ENCODE data around the gene DNM3.
"Not testable (repeated sequence)": the region's sequence is repeated elsewhere in the genome, so short reads cannot be mapped to it uniquely, and the experiment has no call there.

DNM3 gene

DNA sequence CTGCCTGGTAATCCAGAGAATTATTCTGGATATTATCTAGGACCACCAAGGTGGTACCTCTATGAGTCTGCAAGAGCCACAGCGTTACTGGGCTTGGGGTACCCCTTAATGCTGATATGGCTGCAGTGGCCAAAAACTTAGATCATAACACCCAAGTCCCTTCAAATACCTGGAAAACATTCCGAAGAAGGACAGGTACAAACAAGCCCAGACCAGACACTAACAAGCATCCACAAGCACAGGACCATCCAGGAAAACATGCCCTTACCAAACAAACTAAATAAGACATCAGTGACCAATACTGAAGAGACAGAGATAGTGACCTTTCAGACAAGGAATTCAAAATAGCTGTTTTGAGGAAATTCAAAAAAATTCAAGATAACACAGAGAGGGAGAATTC is 582.0 kb downstream of the DNM3 start:
- DNase-seq (ENCODE audit: low read depth): no peak

DNA sequence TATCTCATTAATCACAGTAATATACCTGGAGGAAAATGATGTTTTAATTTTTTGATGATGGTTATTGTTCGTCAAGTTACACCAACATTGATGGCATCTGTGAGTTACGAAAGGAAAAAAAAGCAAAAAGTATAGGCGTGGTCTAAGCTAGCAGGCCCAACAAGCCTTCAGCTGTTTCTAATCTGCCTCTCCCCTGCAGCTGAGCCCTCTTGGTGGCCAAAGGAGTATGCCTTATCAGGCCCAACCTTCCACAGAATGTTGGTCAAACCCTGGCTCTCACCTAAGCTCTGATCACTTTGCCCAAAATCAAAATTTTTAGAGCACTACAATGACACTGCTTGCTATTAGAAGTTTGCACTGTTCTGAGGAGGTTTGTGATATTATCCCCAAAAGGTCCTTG is 584.0 kb downstream of the DNM3 start:
- no peak for DNase-seq (ENCODE audit: low read depth)

DNA sequence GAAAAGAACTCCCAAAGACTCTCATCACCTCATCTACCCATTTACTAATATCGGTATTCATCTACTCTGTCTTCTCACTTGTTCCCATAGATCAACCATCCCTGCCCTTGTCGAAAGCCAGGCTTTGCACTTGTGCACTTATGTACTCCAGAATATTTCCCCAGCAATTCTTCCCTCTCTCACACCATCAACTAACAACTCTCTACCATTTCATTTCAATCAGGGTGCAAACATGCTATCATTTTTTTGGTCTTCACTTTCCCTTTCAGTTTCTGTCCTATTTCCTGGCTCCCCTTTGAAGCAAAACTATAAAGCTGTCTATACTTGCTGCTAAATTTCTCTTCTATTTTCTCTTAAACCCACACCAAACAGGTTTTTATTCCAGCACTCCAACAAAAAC is 585.9 kb downstream of the DNM3 start:
- no peak for DNase-seq (ENCODE audit: low read depth)

DNA sequence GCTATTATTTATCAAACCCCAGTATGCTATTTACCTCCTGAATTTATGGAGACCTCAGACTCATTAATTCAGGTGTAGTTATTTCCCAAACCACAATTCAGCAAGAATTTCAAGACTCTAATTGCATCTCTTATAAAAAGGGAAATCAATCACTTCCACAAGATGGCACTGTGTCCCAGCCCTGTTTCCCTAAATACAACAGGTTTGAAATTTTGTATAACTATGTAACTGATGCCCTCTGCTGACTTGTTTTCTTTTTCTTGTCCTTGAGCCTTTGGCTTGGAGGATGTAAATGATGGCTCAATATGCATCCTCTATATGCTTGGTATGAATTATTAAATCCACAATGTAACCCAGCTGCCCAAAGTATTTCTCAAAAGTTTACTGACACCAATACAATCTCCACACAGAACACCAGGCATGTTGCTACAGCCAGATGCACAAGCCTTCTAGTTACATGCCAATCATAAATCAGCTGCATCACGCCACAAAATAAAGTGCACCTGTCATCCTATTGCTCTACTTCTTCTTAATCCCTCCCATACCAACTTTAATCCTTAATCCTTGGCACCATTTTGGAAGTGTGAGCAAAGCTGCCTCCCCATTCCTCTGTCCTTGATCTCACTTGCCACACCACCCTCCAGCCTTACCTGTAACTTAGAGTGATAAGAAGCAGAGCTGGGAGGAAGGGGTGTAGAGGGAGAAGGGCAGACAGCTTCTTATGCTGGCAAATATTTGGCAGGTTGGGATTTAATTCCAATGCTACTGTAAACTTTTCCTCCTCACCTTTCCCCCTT is 588.2 kb downstream of the DNM3 start:
- no peak for DNase-seq (ENCODE audit: low read depth)

DNA sequence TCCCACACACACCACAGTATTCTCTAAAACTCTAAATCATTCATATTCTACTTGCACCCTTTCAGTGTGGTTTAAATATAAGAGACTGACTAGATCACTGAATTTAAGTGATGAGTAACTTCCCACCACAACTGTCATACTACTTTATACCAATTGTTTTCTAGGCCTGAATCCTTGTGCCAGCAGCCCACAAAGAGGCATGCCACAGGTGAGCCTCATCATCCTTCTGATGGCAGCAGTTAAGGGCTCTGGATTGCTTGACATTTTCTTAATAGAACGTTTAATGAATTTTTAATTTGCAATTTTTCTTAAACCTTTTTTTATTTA is 588.8 kb downstream of the DNM3 start:
- no peak for DNase-seq (ENCODE audit: low read depth)

DNA sequence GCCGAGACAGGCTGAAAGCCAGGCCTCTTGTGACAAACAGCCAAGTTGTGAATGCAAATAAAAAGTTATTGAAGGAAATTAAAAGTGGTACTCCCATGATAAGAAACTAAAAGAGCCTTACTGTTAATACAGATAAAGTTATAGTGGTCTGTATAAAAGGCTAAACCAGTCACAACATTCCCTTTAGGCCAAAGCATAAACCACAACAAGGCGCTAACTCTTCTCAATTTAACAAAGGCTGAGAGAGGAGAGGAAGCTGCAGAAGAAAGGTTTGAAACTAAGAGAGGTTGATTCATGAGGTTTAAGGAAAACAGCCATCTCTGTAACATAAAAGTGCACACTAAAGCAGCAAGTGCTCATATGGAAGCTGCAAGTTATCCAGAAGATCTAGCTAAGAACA is 589.9 kb downstream of the DNM3 start:
- DNase-seq (ENCODE audit: low read depth): no peak

DNA sequence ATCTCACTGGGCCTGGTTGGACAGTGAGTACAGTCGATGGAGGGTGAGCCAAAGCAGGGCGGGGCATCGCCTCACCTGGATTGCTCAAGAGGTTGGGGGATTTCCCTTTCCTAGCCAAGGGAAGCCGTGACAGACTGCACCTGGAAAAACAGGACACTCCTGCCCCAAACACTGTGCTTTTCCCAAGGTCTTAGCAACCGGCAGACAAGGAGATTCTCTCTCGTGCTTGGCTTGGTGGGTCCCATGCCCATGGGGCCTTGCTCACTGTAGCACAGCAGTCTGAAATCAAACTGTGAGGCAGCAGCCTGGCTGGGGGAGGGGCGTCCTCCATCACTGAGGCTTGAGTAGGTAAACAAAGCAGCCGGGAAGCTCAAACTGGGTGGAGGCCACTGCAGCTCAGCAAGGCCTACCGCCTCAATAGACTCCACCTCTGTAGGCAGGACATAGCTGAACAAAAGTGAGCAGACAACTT is 590.5 kb downstream of the DNM3 start:
- DNase-seq (ENCODE audit: low read depth): no peak

DNA sequence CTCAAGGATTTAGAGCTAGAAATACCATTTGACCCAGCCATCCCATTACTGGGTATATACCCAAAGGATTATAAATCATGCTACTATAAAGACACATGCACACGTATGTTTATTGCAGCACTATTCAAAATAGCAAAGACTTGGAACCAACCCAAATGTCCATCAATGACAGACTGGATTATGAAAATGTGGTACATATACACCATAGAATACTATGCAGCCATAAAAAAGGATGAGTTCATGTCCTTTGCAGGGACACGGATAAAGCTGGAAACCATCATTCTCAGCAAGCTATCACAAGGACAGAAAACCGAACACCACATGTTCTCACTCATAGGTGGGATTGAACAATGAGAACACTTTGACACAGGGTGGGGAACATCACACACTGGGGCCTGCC is 595.9 kb downstream of the DNM3 start:
- DNase-seq (ENCODE audit: low read depth): not testable (repeated sequence)

DNA sequence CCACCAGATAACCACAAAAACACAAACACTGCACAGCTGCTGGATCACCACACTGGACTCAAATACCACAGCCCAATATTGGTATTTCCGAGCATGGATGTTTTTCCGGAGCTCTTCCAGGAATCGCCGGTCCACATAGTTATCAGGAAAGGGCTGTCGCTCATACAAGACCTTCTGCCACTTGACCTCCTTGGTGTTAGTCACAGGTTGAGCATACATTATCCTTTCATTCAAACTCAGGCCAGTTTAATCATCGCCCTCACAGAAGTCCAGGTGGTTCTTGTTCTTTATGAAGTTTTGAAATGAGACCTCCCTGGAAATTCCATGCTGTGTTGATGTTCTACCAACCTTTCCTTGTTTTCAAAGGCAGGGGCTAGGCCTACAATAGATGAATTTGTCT is 601.1 kb downstream of the DNM3 start:
- no peak for DNase-seq (ENCODE audit: low read depth)

DNA sequence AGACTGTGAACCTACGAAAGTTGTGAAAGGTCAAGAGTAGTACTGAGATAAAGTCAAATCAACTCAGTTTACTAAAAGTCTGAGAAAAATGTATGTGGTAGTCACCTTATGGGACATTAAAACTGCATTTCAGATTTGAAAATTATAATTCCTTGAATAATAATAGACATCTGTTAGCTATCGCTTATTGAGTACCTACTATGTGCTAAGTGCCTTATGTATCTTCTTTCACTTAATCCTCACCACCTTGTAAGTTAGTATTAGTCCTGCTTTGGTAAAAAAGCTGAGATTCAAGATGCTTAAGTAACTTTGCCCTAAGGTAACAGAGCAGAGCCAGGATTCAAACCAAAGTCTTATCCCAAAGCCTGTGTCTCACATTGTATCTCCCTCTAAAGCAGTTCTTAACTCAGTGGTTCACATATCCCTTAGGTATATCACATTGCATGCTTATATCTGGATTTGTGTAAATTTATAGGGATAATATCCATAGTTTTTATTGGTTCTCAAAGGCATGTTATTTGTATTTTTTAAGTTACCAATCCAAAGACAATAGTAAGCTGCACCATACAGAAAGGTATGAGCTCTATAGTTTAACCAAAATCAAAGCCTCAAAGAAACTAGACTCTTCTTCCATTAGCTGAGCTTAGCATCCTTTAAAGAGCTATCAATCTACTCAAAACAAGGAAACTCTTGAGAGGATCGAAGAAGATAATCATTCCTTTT is 601.7 kb downstream of the DNM3 start:
- no peak for DNase-seq (ENCODE audit: low read depth)

DNA sequence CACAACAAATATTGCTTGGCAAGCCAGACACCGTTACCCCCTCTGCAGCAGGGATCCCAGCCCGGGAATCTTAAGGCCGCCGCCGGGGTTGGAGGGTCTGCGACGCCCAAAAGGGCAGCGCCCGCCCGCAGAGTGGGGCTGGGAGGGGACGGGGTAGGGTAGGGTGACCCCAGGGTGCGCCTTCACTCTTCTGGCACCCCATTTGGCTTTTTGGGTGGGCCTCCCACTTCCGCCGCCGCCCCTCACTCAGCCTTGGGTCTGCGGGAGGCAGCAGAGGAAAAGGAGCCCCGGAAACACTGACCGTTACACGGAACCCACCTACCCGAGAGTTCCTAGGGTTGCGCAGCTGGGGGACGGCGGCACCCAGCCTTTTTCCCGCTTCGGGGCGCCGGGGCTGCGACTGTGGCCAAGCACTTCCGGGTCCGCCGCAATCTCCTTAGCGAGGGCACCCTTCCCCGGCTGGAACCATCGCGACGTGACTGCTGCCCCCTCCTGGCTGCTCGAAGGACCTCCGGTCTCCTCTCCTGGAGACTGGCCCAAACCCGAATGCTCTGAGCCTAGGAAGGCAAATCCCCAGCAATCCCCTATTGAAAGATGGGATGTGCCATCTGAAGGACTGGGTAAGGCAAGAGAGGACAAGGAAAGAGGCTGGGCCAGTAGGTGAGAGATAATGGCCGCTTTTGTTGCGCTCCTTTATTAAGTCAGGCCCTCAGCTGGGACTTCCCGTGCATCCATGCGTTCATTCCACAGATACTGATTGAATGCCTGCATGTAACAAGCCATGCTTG is 602.6 kb downstream of the DNM3 start, which contains the start of gene PIGC:
Gene PIGC, minus strand, starts transcription at position 404 of the 788 bp plus-strand sequence. CDS start 1,447 bp downstream, outside the sequence.
- DNase-seq (ENCODE audit: low read depth): no peak

DNA sequence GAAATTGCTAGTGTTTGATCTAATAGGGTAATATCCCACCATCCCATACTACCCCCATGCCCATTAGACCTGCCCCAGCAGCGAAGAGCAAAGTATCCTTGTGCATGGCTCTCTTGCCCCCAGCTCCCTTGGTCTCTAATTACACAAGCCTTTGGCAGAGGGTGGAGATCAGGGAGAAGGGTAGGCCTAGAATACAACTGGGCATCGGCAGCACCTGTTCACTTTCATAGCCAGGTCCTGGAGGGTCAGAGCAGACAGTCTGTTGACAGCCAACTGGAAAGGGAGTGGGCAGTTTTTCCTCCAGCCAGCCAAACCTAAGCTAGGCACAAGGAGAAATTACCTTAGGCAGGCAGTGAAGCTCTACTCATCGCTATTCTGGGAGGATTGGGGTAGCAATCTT is 605.2 kb downstream of the DNM3 start:
- no peak for DNase-seq (ENCODE audit: low read depth)

DNA sequence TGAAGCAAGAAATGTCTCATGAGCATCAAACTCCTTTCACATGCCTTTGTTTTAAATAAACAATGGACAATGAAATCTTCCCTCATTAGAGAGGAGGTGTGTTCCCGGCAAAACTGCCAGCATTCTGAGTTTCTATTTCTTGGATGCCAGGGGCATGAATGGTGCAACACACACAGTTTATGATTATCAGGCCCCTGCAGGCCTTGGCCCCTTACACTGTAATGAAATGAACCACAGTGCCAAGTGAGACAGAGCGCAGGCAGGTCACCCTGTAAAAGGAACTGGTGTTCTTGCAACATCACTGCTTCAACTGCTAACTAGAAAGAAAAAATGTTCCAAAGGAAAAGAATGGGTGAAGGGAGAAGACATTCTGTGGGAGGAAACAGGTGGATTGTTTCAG is 606.3 kb downstream of the DNM3 start:
- no peak for DNase-seq (ENCODE audit: low read depth)

DNA sequence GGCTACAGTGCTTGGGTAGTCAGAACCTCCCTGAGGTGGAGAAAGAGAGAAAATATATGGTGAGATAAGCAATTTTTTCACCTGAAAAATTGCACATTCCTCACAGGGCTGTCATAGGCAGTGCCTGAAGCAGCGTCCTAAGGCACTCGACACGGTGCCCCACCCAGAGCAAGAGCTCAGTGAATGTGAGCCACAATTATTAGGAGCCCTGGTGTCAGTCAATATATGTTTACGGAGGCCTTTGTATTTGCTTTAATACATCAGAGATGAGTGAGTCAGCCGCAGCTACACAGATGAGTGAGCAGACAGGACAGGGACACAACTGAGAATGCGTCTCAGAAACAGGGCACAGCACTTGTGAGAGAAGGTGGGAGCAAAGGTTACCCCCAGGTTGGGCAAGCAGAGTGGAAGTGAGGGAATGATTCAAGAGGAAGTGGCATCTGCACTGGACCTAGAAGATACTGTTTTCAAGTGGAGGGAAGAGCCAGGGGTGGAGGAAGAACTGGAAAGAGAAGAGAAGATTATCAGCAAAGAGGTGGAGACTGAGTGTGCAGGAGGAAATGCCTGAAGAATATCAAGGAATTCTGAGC is 607.8 kb downstream of the DNM3 start:
- no peak for DNase-seq (ENCODE audit: low read depth)

DNA sequence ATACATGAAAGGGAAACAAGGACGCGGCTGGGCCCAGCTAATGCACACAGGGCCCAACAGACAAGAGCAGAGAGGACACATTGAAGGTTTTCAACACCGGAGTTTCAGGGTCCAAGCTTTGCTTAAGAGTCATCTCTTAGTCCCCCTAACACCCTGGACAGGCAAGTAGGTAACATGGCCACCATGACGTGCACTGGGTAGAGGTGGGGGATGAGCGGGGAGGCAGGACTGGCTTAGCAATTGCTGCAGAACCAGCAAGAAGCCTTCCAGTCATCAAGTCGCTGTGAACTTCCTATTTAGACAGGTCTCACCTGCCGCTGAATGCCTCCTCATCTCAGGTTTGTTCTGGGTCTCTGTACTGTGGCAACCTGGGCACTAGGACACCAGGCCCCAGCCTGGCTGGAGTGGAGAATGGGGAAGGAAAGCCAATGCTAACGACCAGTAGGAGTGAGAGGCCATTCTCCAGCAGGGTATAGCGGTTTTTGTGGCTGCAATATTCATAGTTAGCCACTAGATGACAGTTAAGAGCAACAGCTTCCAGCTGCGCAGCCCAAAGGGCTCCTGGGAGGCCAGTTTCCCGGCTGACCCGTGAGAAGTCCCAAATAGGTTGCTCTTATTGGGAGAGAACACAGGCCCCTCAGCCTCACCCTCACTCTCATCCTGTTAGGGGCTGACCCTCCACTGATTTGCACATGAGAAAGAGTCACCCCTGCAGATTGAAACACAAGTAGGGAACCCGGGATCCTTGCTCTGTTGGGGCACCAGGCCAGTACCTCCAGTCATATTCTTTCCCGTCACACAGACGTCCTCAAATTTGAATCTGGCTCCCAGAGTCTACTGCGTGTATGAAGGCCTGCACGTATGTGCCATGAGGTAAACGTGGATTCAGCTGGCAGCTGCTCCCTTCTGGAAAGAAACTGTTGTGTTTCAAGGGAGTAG is 608.6 kb downstream of the DNM3 start:
- no peak for DNase-seq (ENCODE audit: low read depth)

DNA sequence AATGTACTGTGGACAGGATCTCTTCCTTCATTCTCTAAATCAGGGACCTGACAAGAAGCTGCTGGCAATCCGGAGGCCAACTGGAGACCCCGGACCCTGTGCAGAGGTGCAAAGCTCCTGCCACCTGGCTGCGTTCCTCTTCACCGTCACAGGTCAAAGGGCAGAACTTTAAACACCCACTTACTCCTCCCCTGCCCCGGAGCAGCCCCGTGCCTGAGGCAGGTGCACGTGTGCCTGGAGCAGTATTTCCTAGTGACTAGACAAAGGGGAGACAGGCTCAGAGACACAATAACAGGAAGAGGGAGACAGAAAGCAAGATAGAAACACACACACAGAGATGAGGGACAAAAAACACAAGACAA is 609.2 kb downstream of the DNM3 start:
- no peak for DNase-seq (ENCODE audit: low read depth)

DNA sequence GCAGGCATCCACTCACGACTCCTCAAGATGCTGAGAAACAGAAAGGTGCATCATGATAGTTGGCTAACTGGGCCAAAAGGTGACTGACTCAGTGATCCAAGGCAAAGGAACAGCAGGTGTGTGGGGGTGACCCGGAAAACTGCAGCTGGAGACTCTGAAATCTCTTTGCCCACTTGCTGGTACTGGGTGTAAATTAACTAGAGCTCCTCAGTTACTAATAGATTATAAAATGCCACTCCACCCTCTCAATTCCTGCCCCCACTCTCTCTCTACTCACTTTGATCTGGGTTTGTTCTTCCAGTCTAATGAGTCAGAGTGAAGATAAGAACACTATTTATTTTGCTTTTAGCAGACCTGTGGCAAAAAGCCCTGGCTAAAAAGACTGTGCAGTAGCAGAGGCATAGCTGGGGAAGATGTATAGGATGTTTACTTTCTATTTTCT is 609.7 kb downstream of the DNM3 start:
- no peak for DNase-seq (ENCODE audit: low read depth)

DNA sequence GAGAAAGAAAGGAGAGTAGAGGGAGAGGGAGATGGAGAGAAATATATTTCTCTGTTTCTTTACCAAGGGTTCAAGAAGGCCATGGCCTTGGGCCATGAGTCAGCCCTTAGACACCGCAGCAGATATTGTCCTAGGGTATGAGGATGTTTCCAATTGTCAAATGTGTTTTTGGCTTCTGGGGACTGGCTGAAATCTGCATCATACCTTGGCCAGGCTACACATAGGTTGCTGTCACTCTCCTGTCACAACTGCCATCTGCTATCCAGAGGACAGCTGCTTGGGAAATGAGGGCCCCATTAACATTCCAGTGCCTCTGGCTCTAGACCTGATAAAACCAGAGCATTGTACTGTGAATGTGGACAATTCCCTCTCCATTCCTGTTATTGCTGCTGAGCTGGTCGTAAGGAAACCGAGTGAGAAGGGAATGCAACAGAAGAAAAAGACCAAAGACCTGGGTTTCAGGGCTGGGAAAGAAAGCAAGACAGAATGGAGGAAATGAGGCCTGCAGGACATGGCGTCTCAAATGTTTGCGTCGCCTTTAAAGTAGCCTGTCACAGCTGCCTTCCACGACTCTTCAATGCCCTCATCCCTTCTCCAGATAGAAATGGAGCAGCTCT is 611.3 kb downstream of the DNM3 start:
- no peak for DNase-seq (ENCODE audit: low read depth)

DNA sequence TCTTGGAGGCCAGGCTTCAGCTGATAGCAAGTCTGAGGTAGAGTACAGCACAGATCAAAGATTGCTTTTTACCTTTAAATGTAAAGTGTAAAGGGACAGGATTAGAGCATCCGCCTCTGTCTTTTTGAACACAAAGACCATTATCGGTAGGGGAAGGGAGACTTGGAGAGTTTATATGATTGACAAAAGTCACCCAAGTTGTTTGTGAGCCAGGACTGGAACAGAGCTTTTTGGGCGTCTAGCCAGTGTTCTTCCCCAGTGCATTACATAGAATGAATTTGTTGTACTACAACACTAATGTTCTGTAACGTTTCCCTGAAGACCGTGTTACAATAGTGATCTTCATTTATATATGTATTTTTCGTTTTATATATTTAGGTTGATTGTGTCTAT is 611.9 kb downstream of the DNM3 start:
- DNase-seq (ENCODE audit: low read depth): no peak

DNA sequence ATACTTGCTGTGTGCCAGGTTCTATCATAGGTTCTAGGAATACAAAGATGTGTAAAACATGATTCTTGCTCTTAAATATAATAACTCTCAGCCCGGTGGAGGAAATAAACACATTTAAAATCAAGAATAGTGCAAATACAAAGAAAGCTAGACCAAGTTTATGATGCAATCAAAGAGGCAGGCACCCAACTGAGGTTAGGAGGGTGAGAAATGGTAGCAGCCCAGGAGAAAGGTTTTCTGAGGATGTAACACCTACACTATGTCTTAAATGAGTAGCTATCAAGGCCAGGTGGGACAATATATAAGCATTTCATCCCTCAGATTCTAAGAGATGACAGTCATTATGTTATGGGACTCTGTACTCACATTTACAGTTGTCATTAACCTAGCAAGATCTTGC is 612.3 kb downstream of the DNM3 start:
- DNase-seq (ENCODE audit: low read depth): no peak

DNA sequence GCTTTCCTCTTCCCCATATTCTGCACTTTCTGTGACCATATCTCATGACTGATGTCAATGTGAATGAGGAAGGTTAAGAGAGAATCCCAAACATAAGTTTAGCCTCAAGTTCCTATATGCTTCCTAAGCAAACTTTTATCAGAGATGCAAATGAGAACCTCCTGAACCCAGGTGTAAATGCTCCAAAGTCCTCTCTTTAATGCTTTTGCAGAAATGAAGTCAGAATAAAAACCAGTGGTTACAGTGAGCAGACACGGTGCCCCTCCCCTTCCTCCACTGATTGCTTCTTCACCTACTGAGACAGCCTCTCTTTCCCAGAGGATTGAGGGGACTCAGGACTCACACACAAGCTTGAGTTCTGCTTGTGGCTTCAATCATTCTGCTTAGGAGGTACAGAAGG is 614.2 kb downstream of the DNM3 start:
- no peak for DNase-seq (ENCODE audit: low read depth)
